ENCODE measurements around the gene SPATS2L. TPM values are rescaled to one million over a fixed set of nuclear protein-coding genes. Genes with fewer than 3 reads are reported as not detected.

SPATS2L gene, protein sequence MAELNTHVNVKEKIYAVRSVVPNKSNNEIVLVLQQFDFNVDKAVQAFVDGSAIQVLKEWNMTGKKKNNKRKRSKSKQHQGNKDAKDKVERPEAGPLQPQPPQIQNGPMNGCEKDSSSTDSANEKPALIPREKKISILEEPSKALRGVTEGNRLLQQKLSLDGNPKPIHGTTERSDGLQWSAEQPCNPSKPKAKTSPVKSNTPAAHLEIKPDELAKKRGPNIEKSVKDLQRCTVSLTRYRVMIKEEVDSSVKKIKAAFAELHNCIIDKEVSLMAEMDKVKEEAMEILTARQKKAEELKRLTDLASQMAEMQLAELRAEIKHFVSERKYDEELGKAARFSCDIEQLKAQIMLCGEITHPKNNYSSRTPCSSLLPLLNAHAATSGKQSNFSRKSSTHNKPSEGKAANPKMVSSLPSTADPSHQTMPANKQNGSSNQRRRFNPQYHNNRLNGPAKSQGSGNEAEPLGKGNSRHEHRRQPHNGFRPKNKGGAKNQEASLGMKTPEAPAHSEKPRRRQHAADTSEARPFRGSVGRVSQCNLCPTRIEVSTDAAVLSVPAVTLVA
- total RNA-seq = 61.2 and 79.7 TPM in 2 replicates

DNA sequence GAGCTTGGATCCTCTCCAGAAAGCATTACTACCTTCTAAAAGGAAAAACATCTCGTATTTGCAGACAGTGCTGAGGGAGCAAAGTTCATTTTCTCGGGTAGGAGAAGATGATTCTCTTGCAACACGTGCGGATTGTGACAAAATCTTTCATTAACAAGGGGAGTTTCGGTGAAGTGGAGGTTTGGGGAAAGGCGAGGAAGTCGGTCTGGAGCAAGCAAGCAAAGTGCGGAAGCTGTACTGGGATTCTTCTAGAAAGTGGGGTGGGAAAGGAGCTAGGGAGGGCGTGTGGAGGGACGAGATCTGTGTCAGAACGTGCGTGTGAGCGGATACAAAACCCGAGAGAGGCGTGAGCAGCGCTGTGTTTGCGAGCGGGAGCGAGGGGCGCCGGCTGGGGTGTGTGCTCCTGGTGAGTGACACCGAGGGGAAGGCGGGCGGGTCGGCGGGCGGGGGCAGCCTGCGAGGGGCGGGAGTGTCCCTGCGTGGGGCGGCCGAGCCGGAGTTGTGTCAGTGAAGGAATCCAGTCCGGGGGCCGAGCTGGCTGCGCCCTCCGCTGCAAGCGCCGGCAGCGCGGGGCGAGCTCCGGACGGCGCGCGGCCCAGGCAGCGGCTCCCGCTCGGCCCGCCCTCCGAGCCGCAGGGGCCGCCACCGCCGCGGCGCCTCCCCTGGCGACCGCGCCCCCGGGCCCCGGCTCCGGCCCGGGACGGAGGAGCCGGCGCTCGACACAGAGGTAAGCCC, at the start of gene SPATS2L:
Gene SPATS2L (plus strand): TSS at position 498 of the 735 bp plus-strand sequence. CDS start 82,552 bp downstream, outside the sequence.

DNA sequence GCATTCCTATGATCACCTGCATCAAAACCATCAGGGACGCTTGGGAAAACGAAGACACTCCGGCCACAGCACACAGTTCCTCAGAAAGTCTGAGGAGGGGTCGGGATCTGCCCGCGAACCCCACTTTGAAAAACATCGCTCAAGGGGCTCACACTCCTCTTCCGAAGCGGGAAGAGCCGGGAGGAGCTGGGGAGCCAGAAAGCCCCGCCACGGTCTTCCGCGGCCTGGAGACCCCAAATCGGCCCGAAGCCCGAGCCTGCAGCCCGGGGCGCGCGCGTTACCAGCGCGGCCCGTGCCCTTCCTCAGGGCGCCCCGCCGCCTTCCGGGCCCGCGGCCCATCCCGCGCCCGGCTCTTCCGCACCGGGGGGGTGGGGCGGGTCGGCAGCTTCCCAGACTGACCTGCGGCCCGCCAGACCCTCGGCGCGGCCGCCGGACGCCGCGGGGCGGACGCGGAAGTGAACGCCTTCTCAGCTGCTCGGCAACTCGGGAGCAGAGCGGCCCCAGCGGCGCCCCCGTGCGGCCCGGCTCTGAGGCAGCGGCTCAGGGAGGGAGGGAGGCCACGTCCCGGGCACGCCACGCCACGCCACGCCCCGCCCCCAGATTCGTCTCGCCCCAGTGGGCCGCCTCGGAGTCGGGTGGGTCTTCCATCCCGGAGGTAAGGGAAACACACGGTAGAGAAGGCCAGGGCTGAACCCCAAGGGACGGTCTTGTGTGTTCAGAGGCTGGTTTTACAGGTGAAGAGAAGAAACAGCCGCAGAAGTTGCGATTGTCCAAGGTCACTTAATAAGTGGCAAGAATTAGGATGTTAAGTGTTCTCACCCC, 203.3 kb downstream of the SPATS2L start, which contains the start of gene KCTD18:
Gene KCTD18 (minus strand): TSS at position 457 of the 822 bp plus-strand sequence. CDS start 3,052 bp downstream, outside the sequence.

DNA sequence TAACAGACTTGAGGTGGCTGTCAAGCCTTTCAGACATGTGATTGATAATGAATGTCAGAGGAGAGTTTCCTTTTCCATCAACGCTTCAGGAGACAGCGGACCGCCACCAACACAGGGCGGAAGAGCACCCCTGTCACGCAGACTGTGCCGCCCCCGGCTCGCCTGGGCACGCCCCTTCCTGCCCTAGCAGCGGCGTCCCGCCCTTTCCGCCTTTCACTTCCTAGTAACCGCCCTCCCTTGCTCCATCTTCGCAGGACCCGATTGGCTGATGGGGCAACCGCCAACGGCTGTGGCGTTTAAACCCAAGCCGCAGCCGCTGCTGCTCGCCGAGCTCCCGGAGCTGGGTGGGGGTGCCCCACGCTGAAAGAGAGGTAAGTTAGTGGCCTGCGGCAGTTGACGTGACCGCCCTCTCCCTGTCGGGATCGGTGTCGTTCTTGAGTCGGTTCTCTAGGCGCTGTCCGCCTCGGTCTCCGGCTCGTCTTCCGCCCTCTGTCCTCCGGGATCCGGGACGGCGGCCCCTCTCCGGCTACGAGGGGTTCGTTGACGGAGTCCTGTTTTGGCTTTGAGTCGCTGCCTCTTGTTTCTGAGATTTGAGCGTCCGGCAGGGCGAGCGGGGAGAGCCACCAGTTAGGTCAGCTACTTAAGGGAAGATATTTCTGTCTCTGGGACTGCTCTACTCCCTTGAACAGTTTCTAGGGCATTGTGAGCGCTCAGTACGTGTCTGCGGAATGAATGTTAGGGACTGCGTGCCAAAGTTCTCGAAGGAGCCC, 219.6 kb downstream of the SPATS2L start, which contains the start of gene SGO2:
Gene SGO2 (plus strand): TSS at position 326 of the 770 bp plus-strand sequence. CDS start 6,769 bp downstream, outside the sequence.

Other genes starting within 250 kb of the SPATS2L start
- 22.7 and 25.7 TPM in 2 replicates for gene KCTD18, start 203.4 kb downstream of the SPATS2L start, total RNA-seq
- gene SGO2, start 219.5 kb downstream of the SPATS2L start, total RNA-seq = 6.2 and 20.2 TPM in 2 replicates